Measurements from ENCODE around the gene PDK2. TPM values are rescaled to one million over a fixed set of nuclear protein-coding genes. Genes with fewer than 3 reads are reported as not detected.

Gene PDK2
- total and polyA plus RNA-seq, 2 of the 4 experiments (the other 2 are of a cell fraction) = 26.7 to 104 TPM

DNA sequence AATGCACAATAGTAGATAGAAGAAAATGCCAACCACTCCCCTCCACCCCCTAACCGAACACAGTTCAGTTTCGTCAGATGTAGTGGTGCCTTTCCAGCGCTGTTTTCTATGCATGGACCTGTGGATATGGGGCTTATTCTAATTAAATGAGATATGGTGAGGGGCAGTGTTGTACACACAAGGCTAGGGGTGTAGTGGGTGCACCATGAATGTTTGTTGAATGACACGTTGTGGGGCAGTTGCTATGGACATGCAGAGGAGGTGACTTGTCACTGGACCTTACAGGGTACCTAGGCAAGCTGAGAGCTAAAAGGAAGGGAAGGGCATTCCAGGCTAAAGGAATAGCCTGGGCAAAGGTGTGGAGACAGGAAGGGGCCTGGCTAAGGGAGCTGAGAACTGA is 3.4 kb downstream of the PDK2 start:
- H2BK5ac ChIP-seq (ENCODE audit: low read depth, low read length, poor library complexity, severe bottlenecking) = no peak overlapping the region
- H4K91ac ChIP-seq (ENCODE audit: insufficient read depth, low read depth, low read length) = no peak overlapping the region
- H2BK120ac ChIP-seq (ENCODE audit: low read depth, low read length) = no peak overlapping the region
- H4K20me1 ChIP-seq (ENCODE audit: insufficient read depth, low read length) = peaks cover 7% of the 10 kb centered on the region
- H3K14ac ChIP-seq (replicated peaks; ENCODE audit: low read depth, low read length) = no peak overlapping the region
- H3K79me1 ChIP-seq (ENCODE audit: low read depth in 1 of 2, low read length in 2 of 2) = peaks cover 6 to 16% of the 10 kb centered on the region in 2 experiments; a peak in 3 of 4 replicates
- no peak overlapping the region for H2BK20ac ChIP-seq (ENCODE audit: low read depth, low read length)
- H3K9me3 ChIP-seq (ENCODE audit: control insufficient read depth, insufficient read depth, low read length) = no peaks in the 10 kb centered on the region
- no peak overlapping the region for H4K5ac ChIP-seq (ENCODE audit: low read depth, low read length)
- dilution Hi-C loops (cut with HindIII; ENCODE audit: low sequenced_read_pairs, unreplicated experiment) (no loop called here), intact Hi-C loops (cut with micrococcal nuclease) (no loop called here), in situ Hi-C loops (cut with MboI; ENCODE audit: low sequenced_read_pairs) (no loop called here)
- WGBS, 2 experiments (ENCODE audit: extremely low coverage in 2 of 2, insufficient read length in 1 of 2) = 57% methylated on average over 1 of the region's 4 CpGs; no CpG with 5 or more reads in 1 of the 2 experiments
- H3K9me1 ChIP-seq (ENCODE audit: insufficient read depth, low read length) = 0 out of 2 replicates have a peak, but pooled peaks cover 6% of the 10 kb centered on the region
- H4K8ac ChIP-seq (ENCODE audit: low read depth in 2 of 2, low read length in 2 of 2) = no peak overlapping the region
- ChIA-PET CTCF (no interaction called here), POLR2A (ENCODE audit: unreplicated experiment) (no interaction called here)
- H3K9ac ChIP-seq (ENCODE audit: low read depth, low read length) = no peak overlapping the region
- H3K4me3 ChIP-seq (ENCODE audit: insufficient read depth, low read depth, low read length) = no peak overlapping the region
- ATAC-seq (ENCODE audit: low read depth) = no peak
- DNase-seq = no peak
- H3K36me3 ChIP-seq (ENCODE audit: control insufficient read depth, insufficient read depth, low read length) = peaks cover 13% of the 10 kb centered on the region
- H3K18ac ChIP-seq (ENCODE audit: low read depth, low read length) = no peak overlapping the region
- no peak overlapping the region for H2AFZ ChIP-seq (replicated peaks; ENCODE audit: low read length, poor library complexity)
- no peak overlapping the region for H2BK15ac ChIP-seq (ENCODE audit: low read depth, low read length)
- H3K4me1 ChIP-seq (ENCODE audit: control insufficient read depth, insufficient read depth, low read length) = peaks cover 23% of the 10 kb centered on the region
- TF ChIP-seq NFE2L2 (IDR thresholded peaks at IDR 0.05; ENCODE audit: low read depth, low read length) (no peak), CEBPB (IDR thresholded peaks at IDR 0.05; ENCODE audit: low read depth, low read length) (no peak), MAZ (IDR thresholded peaks at IDR 0.05; ENCODE audit: borderline replicate concordance, low read depth, low read length) (no peak), BHLHE40 (IDR thresholded peaks at IDR 0.05; ENCODE audit: low read depth, low read length) (no peak), MXI1 (IDR thresholded peaks at IDR 0.05; ENCODE audit: borderline replicate concordance, low read depth, low read length) (no peak), CHD1 (IDR thresholded peaks at IDR 0.05; ENCODE audit: low read depth, low read length) (no peak), RFX5 (IDR thresholded peaks at IDR 0.05; ENCODE audit: low read depth, low read length) (no peak), MAFK (IDR thresholded peaks at IDR 0.05; ENCODE audit: low read depth, low read length) (no peak), RAD21 (IDR thresholded peaks at IDR 0.05; ENCODE audit: low read length) (no peak), SMC3 (IDR thresholded peaks at IDR 0.05; ENCODE audit: low read depth, low read length) (no peak), RCOR1 (IDR thresholded peaks at IDR 0.05; ENCODE audit: insufficient replicate concordance, low read length) (no peak), FOS (IDR thresholded peaks at IDR 0.05; ENCODE audit: low read depth, low read length) (no peak), POLR2A (IDR thresholded peaks at IDR 0.05; ENCODE audit: low read depth, low read length) (no peak)
- TF ChIP-seq, protein P1, sequence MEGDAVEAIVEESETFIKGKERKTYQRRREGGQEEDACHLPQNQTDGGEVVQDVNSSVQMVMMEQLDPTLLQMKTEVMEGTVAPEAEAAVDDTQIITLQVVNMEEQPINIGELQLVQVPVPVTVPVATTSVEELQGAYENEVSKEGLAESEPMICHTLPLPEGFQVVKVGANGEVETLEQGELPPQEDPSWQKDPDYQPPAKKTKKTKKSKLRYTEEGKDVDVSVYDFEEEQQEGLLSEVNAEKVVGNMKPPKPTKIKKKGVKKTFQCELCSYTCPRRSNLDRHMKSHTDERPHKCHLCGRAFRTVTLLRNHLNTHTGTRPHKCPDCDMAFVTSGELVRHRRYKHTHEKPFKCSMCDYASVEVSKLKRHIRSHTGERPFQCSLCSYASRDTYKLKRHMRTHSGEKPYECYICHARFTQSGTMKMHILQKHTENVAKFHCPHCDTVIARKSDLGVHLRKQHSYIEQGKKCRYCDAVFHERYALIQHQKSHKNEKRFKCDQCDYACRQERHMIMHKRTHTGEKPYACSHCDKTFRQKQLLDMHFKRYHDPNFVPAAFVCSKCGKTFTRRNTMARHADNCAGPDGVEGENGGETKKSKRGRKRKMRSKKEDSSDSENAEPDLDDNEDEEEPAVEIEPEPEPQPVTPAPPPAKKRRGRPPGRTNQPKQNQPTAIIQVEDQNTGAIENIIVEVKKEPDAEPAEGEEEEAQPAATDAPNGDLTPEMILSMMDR (conservative IDR thresholded peaks at IDR 0.05; ENCODE audit: low read depth, low read length) = no peak
- TF ChIP-seq, protein P2, sequence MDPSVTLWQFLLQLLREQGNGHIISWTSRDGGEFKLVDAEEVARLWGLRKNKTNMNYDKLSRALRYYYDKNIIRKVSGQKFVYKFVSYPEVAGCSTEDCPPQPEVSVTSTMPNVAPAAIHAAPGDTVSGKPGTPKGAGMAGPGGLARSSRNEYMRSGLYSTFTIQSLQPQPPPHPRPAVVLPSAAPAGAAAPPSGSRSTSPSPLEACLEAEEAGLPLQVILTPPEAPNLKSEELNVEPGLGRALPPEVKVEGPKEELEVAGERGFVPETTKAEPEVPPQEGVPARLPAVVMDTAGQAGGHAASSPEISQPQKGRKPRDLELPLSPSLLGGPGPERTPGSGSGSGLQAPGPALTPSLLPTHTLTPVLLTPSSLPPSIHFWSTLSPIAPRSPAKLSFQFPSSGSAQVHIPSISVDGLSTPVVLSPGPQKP (IDR thresholded peaks at IDR 0.05; ENCODE audit: borderline replicate concordance, low read depth, low read length) = no peak
- TF ChIP-seq, protein P3, sequence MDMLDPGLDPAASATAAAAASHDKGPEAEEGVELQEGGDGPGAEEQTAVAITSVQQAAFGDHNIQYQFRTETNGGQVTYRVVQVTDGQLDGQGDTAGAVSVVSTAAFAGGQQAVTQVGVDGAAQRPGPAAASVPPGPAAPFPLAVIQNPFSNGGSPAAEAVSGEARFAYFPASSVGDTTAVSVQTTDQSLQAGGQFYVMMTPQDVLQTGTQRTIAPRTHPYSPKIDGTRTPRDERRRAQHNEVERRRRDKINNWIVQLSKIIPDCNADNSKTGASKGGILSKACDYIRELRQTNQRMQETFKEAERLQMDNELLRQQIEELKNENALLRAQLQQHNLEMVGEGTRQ (IDR thresholded peaks at IDR 0.05; ENCODE audit: low read depth, low read length) = no peak
- H3K23ac ChIP-seq (ENCODE audit: low read depth, low read length) = no peak overlapping the region
- no peaks in the 10 kb centered on the region for H3K27me3 ChIP-seq (ENCODE audit: control insufficient read depth, insufficient read depth, low read length)
- no peak overlapping the region; the same call in 1 of the 2 replicates for H2AK5ac ChIP-seq (ENCODE audit: low read depth, low read length)
- no peak overlapping the region for H3K56ac ChIP-seq (ENCODE audit: extremely low read depth, insufficient read depth, low read length)
- H3K4ac ChIP-seq (ENCODE audit: low read depth, low read length) = no peak overlapping the region
- BruUV-seq (replicated peaks) = no TSS peak
- no peak overlapping the region for H2AK9ac ChIP-seq (replicated peaks; ENCODE audit: low read depth, low read length, poor library complexity)
- H3K4me2 ChIP-seq (ENCODE audit: low read depth, low read length) = no peak overlapping the region
- H3K27ac ChIP-seq (ENCODE audit: insufficient read depth, low read length) = no peak overlapping the region
